ENCODE results near the gene TSEN2.

- TF ChIP-seq POLR2A (IDR thresholded peaks at IDR 0.05) (no peak), CTCF (IDR thresholded peaks at IDR 0.05) (no peak)
Observed at GRCh38 chr3:12566976-12567375, 82.7 kb downstream of the TSEN2 start.
